K562 (cell line): ENCODE measurements around the gene SMIM17. TPM values are rescaled to one million over a fixed set of nuclear protein-coding genes. Genes with fewer than 3 reads are reported as not detected.

ENCODE experiments used
- ATAC-seq: fragments of 200-7000 bp; cut with Tn5 transposase; 3 replicates; pipeline ENCODE4 v1.9.1; 2020; ENCODE audit warnings: moderate library complexity
- BruUV-seq: library from RNA; stranded (reverse); fragments of 400-500 nt; replicated peaks from 2 replicates; lab custom pipeline; 2021; lab: Mats Ljungman, UMichigan
- CTCF ChIA-PET: fragments of 300-600 bp; formaldehyde crosslinking; extraction: SDS; loops from one replicate; lab custom pipeline; 2021; ENCODE audit warnings: low intra/inter-chr PET ratio; lab: Yijun Ruan, JAX
- POLR2A ChIA-PET: fragments of 300-600, 350-650 bp; sonication (Branson Sonifier 250); formaldehyde crosslinking; extraction: SDS; loops from one replicate; lab custom pipeline; 2021; ENCODE audit warnings: antibody characterized with exemption, inconsistent platforms; lab: Yijun Ruan, JAX
- DNase-seq, 4 experiments: peaks; one replicate each; pipeline versions ENCODE4 v3.0.0 to v3.0.0-alpha.2; 2011 to 2018; ENCODE audit warnings: low spot score in 3 of 4, mixed read lengths in 3 of 4; ENCODE audit errors: extremely low read depth in 1 of 4
- FAIRE-seq: peaks from 2 replicates; lab custom pipeline; 2011; peaks lifted over from hg19 to GRCh38; lab: Jason Lieb, UNC
- H2AFZ ChIP-seq: 2 replicates; pipeline ENCODE4 v1.6.0; 2011; ENCODE audit warnings: low read depth, low read length, control low read depth, inconsistent platforms
- H3K27ac ChIP-seq: fragments of 200-600 bp; 3 replicates; pipeline ENCODE4 v1.8.0; 2011; ENCODE audit warnings: low read depth, mild to moderate bottlenecking, control low read depth, inconsistent platforms, low read length, moderate library complexity, mixed read lengths; ENCODE audit errors: extremely low read depth
- H3K27me3 ChIP-seq, 2 experiments: fragments of 300-600 bp in 1 of 2; 2 replicates in 1 of 2; 3 replicates in 1 of 2; pipeline versions ENCODE4 v1.6.0 to v1.8.0; 2011; ENCODE audit warnings: inconsistent platforms in 2 of 2, low read length in 2 of 2, mild to moderate bottlenecking in 1 of 2, mixed read lengths in 1 of 2, moderate library complexity in 1 of 2; ENCODE audit not compliant: control insufficient read depth in 2 of 2, insufficient read depth in 2 of 2
- H3K36me3 ChIP-seq: fragments of 300-600 bp; 3 replicates; pipeline ENCODE4 v1.8.0; 2011; ENCODE audit warnings: mild to moderate bottlenecking, low read length, inconsistent platforms; ENCODE audit not compliant: control insufficient read depth, insufficient read depth
- H3K4me1 ChIP-seq, 2 experiments: fragments of 200-600 bp in 1 of 2; replicated peaks in 1 of 2; 2 replicates in 1 of 2; 3 replicates in 1 of 2; pipeline versions ENCODE4 v1.5.1 to v1.8.0; 2011; ENCODE audit warnings: inconsistent platforms in 2 of 2, low read length in 2 of 2, mild to moderate bottlenecking in 1 of 2, mixed read lengths in 1 of 2, moderate library complexity in 1 of 2; ENCODE audit not compliant: control insufficient read depth in 2 of 2, insufficient read depth in 2 of 2
- H3K4me2 ChIP-seq: 2 replicates; pipeline ENCODE4 v1.6.1; 2011; ENCODE audit warnings: low read length, control low read depth, inconsistent platforms, mixed read lengths; ENCODE audit not compliant: insufficient read depth
- H3K4me3 ChIP-seq: fragments of 200-600 bp; sonication (generic), shearing (Covaris generic); 2 replicates; pipeline ENCODE4 v1.5.1; 2016; ENCODE audit warnings: control low read depth, inconsistent platforms
- H3K79me2 ChIP-seq: fragments of 200-600 bp; 3 replicates; pipeline ENCODE4 v1.8.0; 2011; ENCODE audit warnings: low read length, inconsistent platforms; ENCODE audit not compliant: control insufficient read depth, insufficient read depth
- H3K9ac ChIP-seq, 2 experiments: 2 replicates each; pipeline versions ENCODE4 v1.6.0 to v1.6.1; 2011; ENCODE audit warnings: low read depth in 2 of 2, low read length in 2 of 2, control low read depth in 1 of 2, inconsistent platforms in 1 of 2, mild to moderate bottlenecking in 1 of 2, mixed read lengths in 1 of 2; ENCODE audit not compliant: insufficient read depth in 1 of 2
- H3K9me1 ChIP-seq: one replicate; pipeline ENCODE4 v1.6.0; 2011; ENCODE audit warnings: inconsistent platforms, mild to moderate bottlenecking, low read length, moderate library complexity; ENCODE audit not compliant: control insufficient read depth, insufficient read depth
- H3K9me3 ChIP-seq: replicated peaks from 2 replicates; pipeline ENCODE4 v1.5.1; 2011; ENCODE audit warnings: low read depth, low read length, inconsistent platforms; ENCODE audit not compliant: control insufficient read depth, insufficient read depth
- H4K20me1 ChIP-seq: replicated peaks from 2 replicates; pipeline ENCODE4 v1.6.1; 2011; ENCODE audit warnings: low read length, inconsistent platforms, mixed read lengths; ENCODE audit not compliant: control insufficient read depth, insufficient read depth
- ARID1B ChIP-seq: fragments of 450-650 bp; IDR thresholded peaks from 2 replicates; pipeline ENCODE4 v1.6.1; 2016; ENCODE audit warnings: antibody characterized with exemption, mild to moderate bottlenecking, inconsistent platforms
- BRF1 ChIP-seq: IDR thresholded peaks from 3 replicates; pipeline ENCODE4 v1.6.1; 2011; ENCODE audit warnings: borderline replicate concordance, mild to moderate bottlenecking; ENCODE audit not compliant: insufficient read length; ENCODE audit errors: extremely low read depth
- E2F3 ChIP-seq: fragments of 250-450 bp; sonication (Bioruptor Pico); IDR thresholded peaks from 2 replicates; pipeline ENCODE4 v1.4.0; 2020; ENCODE audit warnings: mild to moderate bottlenecking
- ETV1 ChIP-seq: fragments of 450-650 bp; conservative IDR thresholded peaks from 2 replicates; pipeline ENCODE4 v1.6.1; 2016; ENCODE audit warnings: missing genetic modification characterization, control low read depth, low read depth, missing compliant biosample characterization
- MYBL2 ChIP-seq, 2 experiments: fragments of 450-650 bp in 1 of 2; sonication (generic) in 1 of 2; formaldehyde crosslinking in 1 of 2; IDR thresholded peaks; 2 replicates each; pipeline versions ENCODE4 v1.6.1 to v1.8.1; 2017 to 2022; ENCODE audit warnings: borderline replicate concordance in 1 of 2, inconsistent platforms in 1 of 2, low read depth in 1 of 2, mild to moderate bottlenecking in 1 of 2, missing genetic modification reagents in 1 of 2, moderate library complexity in 1 of 2
- NCOA1 ChIP-seq: fragments of 450-650 bp; IDR thresholded peaks from 2 replicates; pipeline ENCODE4 v1.6.1; 2016; ENCODE audit warnings: low read depth
- POLR2AphosphoS5 ChIP-seq: IDR thresholded peaks from 2 replicates; pipeline ENCODE4 v1.6.1; 2011; ENCODE audit warnings: mild to moderate bottlenecking, low read depth, low read length, moderate library complexity; ENCODE audit not compliant: control insufficient read depth, insufficient read depth
- TBP ChIP-seq: optimal IDR thresholded peaks from 2 replicates; pipeline ENCODE3; 2011; ENCODE audit warnings: low read depth, low read length, improper control_type of control experiment
- ZNF134 ChIP-seq: fragments of 250-450 bp; sonication (Bioruptor Pico); conservative IDR thresholded peaks from 2 replicates; pipeline ENCODE4 v1.4.0; 2020
- WGBS: fragments of 100-300 bp; shearing (Covaris generic); methylation state at CpG from one replicate; pipeline ENCODE4 v1.1.6; 2016; ENCODE audit warnings: low coverage, mixed read lengths; ENCODE audit not compliant: insufficient coverage; ENCODE audit errors: missing lambda C conversion rate; 5-methylcytosine and 5-hydroxymethylcytosine counted together
- in situ Hi-C: fragments of 300-500 bp; cut with MboI; formaldehyde crosslinking; loops from 4 replicates; pipeline ENCODE4 v1.15.0; 2018; ENCODE audit warnings: inconsistent platforms, mixed read lengths
- intact Hi-C: fragments of 100-400 bp; cut with micrococcal nuclease; formaldehyde crosslinking; loops from 2 replicates; pipeline ENCODE4 v1.14.2; 2022
- polyA plus RNA-seq, 8 experiments: library from polyadenylated mRNA; depleted of rRNA in 4 of 8; stranded (reverse) in 5 of 8; unstranded in 3 of 8; fragments of >200 nt; fragmentation: Nextera tagmentation in 2 of 8; fragmentation: Illumina TruSeq in 1 of 8; extraction: Ambion mirVana in 2 of 8; extraction: Trizol in 1 of 8; gene quantifications; 2 replicates each; pipeline versions ENCODE4 v1.2.1 to v1.2.3, GENCODE V29; 2011 to 2014; ENCODE audit warnings: inconsistent platforms in 1 of 8, missing spikeins in 1 of 8
- total RNA-seq, 7 experiments: library from RNA; depleted of rRNA in 6 of 7; stranded (reverse); fragments of >200 nt in 6 of 7; fragmentation: Illumina TruSeq in 2 of 7; extraction: Trizol in 2 of 7; gene quantifications; 2 replicates each; pipeline versions ENCODE4 v1.2.1 to v1.2.3, GENCODE V29; 2011 to 2021; ENCODE audit warnings: low replicate concordance in 1 of 7
- TF ChIP-seq, protein P1 (sequence below), 2 experiments: fragments of 450-650 bp; conservative IDR thresholded peaks; 2 replicates each; pipeline ENCODE4 v1.6.1; 2017; ENCODE audit warnings: mild to moderate bottlenecking in 2 of 2, moderate library complexity in 2 of 2
- TF ChIP-seq, protein P2 (sequence below): fragments of 250-450 bp; sonication (Bioruptor Pico); IDR thresholded peaks from 2 replicates; pipeline ENCODE4 v1.6.1; 2021; ENCODE audit warnings: mild to moderate bottlenecking

Gene SMIM17
- total and polyA plus RNA-seq, 9 of the 15 experiments (the other 6 are each of a cell fraction or from before 2014, with no cell fraction given): not detected

DNA sequence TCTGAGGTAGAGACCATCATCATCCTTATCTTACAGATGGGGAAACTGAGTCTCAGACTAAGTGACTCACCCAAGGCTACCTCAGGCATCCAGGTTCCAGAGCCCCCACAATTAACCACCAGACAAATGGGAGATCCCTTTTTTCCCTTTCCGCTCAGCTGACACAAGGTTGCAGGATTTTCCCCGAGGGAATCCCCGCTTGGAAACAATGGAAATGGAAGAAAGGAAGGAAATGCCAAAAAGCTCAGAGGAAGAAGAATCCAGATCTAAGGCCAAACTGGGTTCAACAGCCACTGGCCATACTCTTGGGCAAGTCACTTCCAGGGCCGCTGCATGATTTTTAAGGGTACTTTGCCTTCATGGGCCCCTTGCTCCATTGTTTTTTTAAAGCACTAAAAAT, 46.3 kb upstream of the SMIM17 start:
- H3K9me1 ChIP-seq: no peaks in the 10 kb centered on the region
- no peaks in the 10 kb centered on the region for H3K79me2 ChIP-seq
- BruUV-seq: no TSS peak
- no peaks in the 10 kb centered on the region for H3K9me3 ChIP-seq
- H4K20me1 ChIP-seq: no peaks in the 10 kb centered on the region
- WGBS: 4% methylated on average over 4 of the region's 4 CpGs
- intact Hi-C loops: no loop called here
- no peaks in the 10 kb centered on the region for H3K36me3 ChIP-seq
- H3K27me3 ChIP-seq: no peaks in the 10 kb centered on the region
- no peak for TF ChIP-seq E2F3
- no peak for TF ChIP-seq ARID1B
- TF ChIP-seq BRF1: no peak
- no peak for TF ChIP-seq TBP
- TF ChIP-seq NCOA1: no peak
- TF ChIP-seq ETV1: no peak
- no peak for TF ChIP-seq POLR2AphosphoS5
- no peak for ATAC-seq
- H3K4me1 ChIP-seq: no peaks in the 10 kb centered on the region
- H3K4me3 ChIP-seq: no peak overlapping the region
- in situ Hi-C loops: no loop called here
- H3K9ac ChIP-seq: no peak overlapping the region
- no peak overlapping the region for H3K27ac ChIP-seq
- CTCF ChIA-PET: no interaction called here
- no peak overlapping the region for H3K4me2 ChIP-seq
- POLR2A ChIA-PET: no interaction called here
- no peak for DNase-seq
- FAIRE-seq: no peak
- H2AFZ ChIP-seq: no peak overlapping the region

DNA sequence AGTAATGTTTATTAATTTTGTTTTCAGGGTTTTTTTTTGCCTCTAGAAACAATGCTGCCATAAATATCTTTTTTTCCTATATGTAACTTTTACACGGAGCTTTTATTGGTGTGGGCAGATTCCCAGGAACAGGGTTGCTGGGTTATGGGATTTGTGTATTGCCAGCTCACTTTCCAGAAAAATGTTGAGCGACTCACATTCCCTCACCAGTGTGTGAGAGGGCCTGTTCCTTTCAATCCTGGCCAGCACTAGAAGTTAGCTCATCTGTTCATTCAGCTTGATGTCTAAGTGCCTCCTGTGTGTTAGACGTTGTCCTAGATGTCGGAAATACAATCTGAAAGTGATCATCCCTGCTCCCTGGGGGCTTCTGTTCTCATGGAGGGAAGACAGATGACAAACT, 45.3 kb upstream of the SMIM17 start:
- Histone ChIP-seq H3K4me1 (no peaks in the 10 kb centered on the region), H3K4me3 (no peak overlapping the region), H2AFZ (no peak overlapping the region), H4K20me1 (no peaks in the 10 kb centered on the region), H3K9ac (no peak overlapping the region), H3K27ac (no peak overlapping the region), H3K9me1 (no peaks in the 10 kb centered on the region), H3K79me2 (no peaks in the 10 kb centered on the region), H3K4me2 (no peak overlapping the region), H3K27me3 (no peaks in the 10 kb centered on the region), H3K9me3 (no peaks in the 10 kb centered on the region), H3K36me3 (no peaks in the 10 kb centered on the region)
- ChIA-PET POLR2A (no interaction called here), CTCF (no interaction called here)
- TF ChIP-seq, protein P1, sequence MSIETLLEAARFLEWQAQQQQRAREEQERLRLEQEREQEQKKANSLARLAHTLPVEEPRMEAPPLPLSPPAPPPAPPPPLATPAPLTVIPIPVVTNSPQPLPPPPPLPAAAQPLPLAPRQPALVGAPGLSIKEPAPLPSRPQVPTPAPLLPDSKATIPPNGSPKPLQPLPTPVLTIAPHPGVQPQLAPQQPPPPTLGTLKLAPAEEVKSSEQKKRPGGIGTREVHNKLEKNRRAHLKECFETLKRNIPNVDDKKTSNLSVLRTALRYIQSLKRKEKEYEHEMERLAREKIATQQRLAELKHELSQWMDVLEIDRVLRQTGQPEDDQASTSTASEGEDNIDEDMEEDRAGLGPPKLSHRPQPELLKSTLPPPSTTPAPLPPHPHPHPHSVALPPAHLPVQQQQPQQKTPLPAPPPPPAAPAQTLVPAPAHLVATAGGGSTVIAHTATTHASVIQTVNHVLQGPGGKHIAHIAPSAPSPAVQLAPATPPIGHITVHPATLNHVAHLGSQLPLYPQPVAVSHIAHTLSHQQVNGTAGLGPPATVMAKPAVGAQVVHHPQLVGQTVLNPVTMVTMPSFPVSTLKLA (conservative IDR thresholded peaks at IDR 0.05): no peak
- TF ChIP-seq MYBL2 (IDR thresholded peaks at IDR 0.05; ENCODE audit: low read depth) (no peak), MYBL2 (CRISPR knock-in tag; IDR thresholded peaks at IDR 0.05; ENCODE audit: borderline replicate concordance) (no peak), ZNF134 (no peak)
- TF ChIP-seq, protein P2, sequence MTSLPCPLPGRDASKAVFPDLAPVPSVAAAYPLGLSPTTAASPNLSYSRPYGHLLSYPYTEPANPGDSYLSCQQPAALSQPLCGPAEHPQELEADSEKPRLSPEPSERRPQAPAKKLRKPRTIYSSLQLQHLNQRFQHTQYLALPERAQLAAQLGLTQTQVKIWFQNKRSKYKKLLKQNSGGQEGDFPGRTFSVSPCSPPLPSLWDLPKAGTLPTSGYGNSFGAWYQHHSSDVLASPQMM (CRISPR knock-in tag): no peak
- in situ Hi-C loops (no loop called here), intact Hi-C loops (no loop called here)
- 0% methylated on average over 4 of the region's 4 CpGs for WGBS
- DNase-seq (no peak), FAIRE-seq (no peak), ATAC-seq (no peak)
- BruUV-seq: no TSS peak
